ENCODE results near the gene WASF2. TPM values are rescaled to one million over a fixed set of nuclear protein-coding genes. Genes with fewer than 3 reads are reported as not detected.
A peak's percentile ranks its signal among the peaks of the same experiment; 100 is the strongest.

Gene WASF2, protein sequence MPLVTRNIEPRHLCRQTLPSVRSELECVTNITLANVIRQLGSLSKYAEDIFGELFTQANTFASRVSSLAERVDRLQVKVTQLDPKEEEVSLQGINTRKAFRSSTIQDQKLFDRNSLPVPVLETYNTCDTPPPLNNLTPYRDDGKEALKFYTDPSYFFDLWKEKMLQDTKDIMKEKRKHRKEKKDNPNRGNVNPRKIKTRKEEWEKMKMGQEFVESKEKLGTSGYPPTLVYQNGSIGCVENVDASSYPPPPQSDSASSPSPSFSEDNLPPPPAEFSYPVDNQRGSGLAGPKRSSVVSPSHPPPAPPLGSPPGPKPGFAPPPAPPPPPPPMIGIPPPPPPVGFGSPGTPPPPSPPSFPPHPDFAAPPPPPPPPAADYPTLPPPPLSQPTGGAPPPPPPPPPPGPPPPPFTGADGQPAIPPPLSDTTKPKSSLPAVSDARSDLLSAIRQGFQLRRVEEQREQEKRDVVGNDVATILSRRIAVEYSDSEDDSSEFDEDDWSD
- total RNA-seq (2021; fragmentation: NEBNext Ultra II Directional; extraction: Animal tissue kit (Norgen Biotek cat#: 25700)) (78.9 and 86.6 TPM in 2 replicates), polyA plus RNA-seq (2011; rRNA removed) (32.1 and 44.3 TPM in 2 replicates), polyA minus RNA-seq (2011; rRNA and poly(A)+ RNA removed) (32.2 and 35.0 TPM in 2 replicates)
- 26.2 TPM for polyA plus RNA-seq (2011; cell fraction: cytosol; rRNA removed)
- 60.6 TPM for polyA plus RNA-seq (2011; cell fraction: nucleus; rRNA removed)
- 42.0 to 51.1 TPM (median 44.6 TPM) in 4 replicates for polyA plus RNA-seq (2012, experiment 1 of 2)
- polyA plus RNA-seq (2012, experiment 2 of 2) = 36.9 TPM
- 43.5 TPM for polyA plus RNA-seq (2013, experiment 1 of 2)
- polyA plus RNA-seq (2013, experiment 2 of 2) = 43.4 TPM
- polyA minus RNA-seq (2011; cell fraction: cytosol; rRNA and poly(A)+ RNA removed) = 28.4 TPM
- 26.5 TPM for polyA minus RNA-seq (2011; cell fraction: nucleus; rRNA and poly(A)+ RNA removed)
- long read RNA-seq, experiment 1, full-length matches to known transcripts = 3 of 54 reads
- long read RNA-seq, experiment 1, partial matches to known transcripts = 7 of 54 reads
- long read RNA-seq, experiment 1, other reads (novel, unspliced or antisense) = 44 of 54 reads
- long read RNA-seq, experiment 2, full-length matches to known transcripts = 1 of 9 reads
- long read RNA-seq, experiment 2, partial matches to known transcripts = 1 of 9 reads
- long read RNA-seq, experiment 2, other reads (novel, unspliced or antisense) = 7 of 9 reads

GRCh38 chr1:27489973-27490741 lies at the start of gene WASF2:
Gene WASF2, minus strand, starts transcription at chr1:27490167. Its CDS starts 61,277 bp downstream, at chr1:27428890.
- H3K4me3 ChIP-seq (ENCODE audit: extremely low read depth in 1 of 4, insufficient read depth in 2 of 4, low read depth in 3 of 4, low read length in 4 of 4) = peak within 1 kb of the TSS; percentile 85 to 99 (median 88)
- H4K5ac ChIP-seq (ENCODE audit: insufficient read length, low read depth, low read length) = peak within 1 kb of the TSS; percentile 60
- peak within 1 kb of the TSS; percentile 80 for H2BK12ac ChIP-seq (ENCODE audit: low read depth, low read length)
- H4K20me1 ChIP-seq (replicated peaks in 1 of 2; ENCODE audit: control insufficient read depth in 1 of 2, insufficient read depth in 2 of 2, low read length in 2 of 2) = no peaks in the 10 kb centered on the region
- H3K27me3 ChIP-seq (replicated peaks in 1 of 4; ENCODE audit: control insufficient read depth in 3 of 4, extremely low read depth in 1 of 4, insufficient read depth in 3 of 4, low read length in 3 of 4) = no peaks in the 10 kb centered on the region
- H3K9me3 ChIP-seq (ENCODE audit: insufficient read depth in 2 of 2, low read depth in 1 of 2, low read length in 1 of 2) = no peaks in the 10 kb centered on the region
- H3K23ac ChIP-seq (ENCODE audit: insufficient read length) = no peak within 1 kb of the TSS
- H3K27ac ChIP-seq (ENCODE audit: low read depth, low read length) = peak within 1 kb of the TSS; percentile 98
- peak within 1 kb of the TSS; percentile 93 for H3K18ac ChIP-seq (ENCODE audit: extremely low read depth, low read length)
- peaks cover 5% of the 10 kb centered on the region for H3K23me2 ChIP-seq (ENCODE audit: low read depth, low read length)
- H2AFZ ChIP-seq (ENCODE audit: low read length) = peak within 1 kb of the TSS; percentile 100
- peak within 1 kb of the TSS; percentile 91 for H2BK5ac ChIP-seq (ENCODE audit: low read depth, low read length)
- ChIA-PET POLR2A (ENCODE audit: partially characterized antibody) (interaction anchor here (0.6 to 2.0 kb wide), 13 partner anchors 9 to 125 kb away, joined by 3 to 6 read pairs (median 4); no protein-coding TSS in a partner anchor), CTCF (ENCODE audit: partially characterized antibody) (interaction anchor here (0.6 to 1.9 kb wide), 14 partner anchors 23 to 124 kb away, joined by 3 to 9 read pairs (median 4); no protein-coding TSS in a partner anchor)
- H3K79me1 ChIP-seq (ENCODE audit: low read depth, low read length) = peaks cover 4% of the 10 kb centered on the region; the same call in 1 of the 2 replicates
- no peak within 1 kb of the TSS for H3K14ac ChIP-seq (ENCODE audit: insufficient read length)
- H2BK15ac ChIP-seq (ENCODE audit: low read length) = 0 out of 2 replicates have a peak within 1 kb of the TSS, but pooled peaks have one; percentile 72
- H3K9ac ChIP-seq (replicated peaks in 1 of 4; ENCODE audit: extremely low read depth in 1 of 4, low read depth in 3 of 4, low read length in 3 of 4) = peak within 1 kb of the TSS; percentile 82 to 97 (median 92)
- peak within 1 kb of the TSS; percentile 78 for H3K56ac ChIP-seq (replicated peaks; ENCODE audit: insufficient read length, low read depth, low read length)
- DNase-seq (ENCODE audit: low read depth in 1 of 2, low spot score in 2 of 2) (peak; percentile 90 to 98), FAIRE-seq (peak; percentile 72)
- H3K4me1 ChIP-seq (replicated peaks in 1 of 4; ENCODE audit: control insufficient read depth in 3 of 4, insufficient read depth in 4 of 4, low read length in 3 of 4) = peaks cover 0 to 15% (median 6%) of the 10 kb centered on the region in 4 experiments; a peak in 4 of 7 replicates
- peak within 1 kb of the TSS; percentile 75; the same call in 1 of the 2 replicates for H2AK5ac ChIP-seq (ENCODE audit: low read depth, low read length)
- WGBS, 2 experiments (ENCODE audit: extremely low coverage in 1 of 2, insufficient coverage in 1 of 2, insufficient read length in 1 of 2, insufficient replicate concordance in 2 of 2, low coverage in 1 of 2, low lambda C conversion rate in 2 of 2, missing lambda C conversion rate in 1 of 2) = 5% methylated on average over 48 of the region's 50 CpGs; no CpG with 5 or more reads in 1 of the 2 experiments
- H3K36me3 ChIP-seq (ENCODE audit: control insufficient read depth in 2 of 4, insufficient read depth in 4 of 4, low read length in 3 of 4) = no peaks in the 10 kb centered on the region
- no peak within 1 kb of the TSS for H2BK120ac ChIP-seq (replicated peaks; ENCODE audit: low read depth, low read length)
- peak within 1 kb of the TSS; percentile 94 for H4K8ac ChIP-seq (ENCODE audit: extremely low read depth, insufficient read depth, low read length)
- H4K91ac ChIP-seq (replicated peaks; ENCODE audit: insufficient read length, low read length) = peak within 1 kb of the TSS; percentile 89
- H3K4me2 ChIP-seq (ENCODE audit: insufficient read depth in 1 of 2, low read depth in 2 of 2, low read length in 2 of 2) = peak within 1 kb of the TSS; percentile 84 to 87
- peak within 1 kb of the TSS; percentile 99 for H2BK20ac ChIP-seq (ENCODE audit: low read length)
- H3K4ac ChIP-seq (replicated peaks; ENCODE audit: insufficient read length, low read depth, low read length) = peak within 1 kb of the TSS; percentile 95
- H3K79me2 ChIP-seq (ENCODE audit: control insufficient read depth in 1 of 2, insufficient read depth in 2 of 2, low read length in 2 of 2) = peaks cover 0 to 38% of the 10 kb centered on the region in 2 experiments
- TF ChIP-seq CHD2 (IDR thresholded peaks at IDR 0.05; ENCODE audit: low read length) (peak; percentile 88), JUND (IDR thresholded peaks at IDR 0.05; ENCODE audit: low read length) (peak; percentile 96), MAFK (IDR thresholded peaks at IDR 0.05; ENCODE audit: low read depth, low read length) (no peak), BACH1 (IDR thresholded peaks at IDR 0.05; ENCODE audit: low read length) (no peak), MAX (IDR thresholded peaks at IDR 0.05) (0 out of 2 replicates have a peak, but pooled peaks have one; percentile 13), BCL11A (IDR thresholded peaks at IDR 0.05; ENCODE audit: low read depth in 2 of 2, low read length in 2 of 2) (no peak)

All from H1 (cell line).